Measurements from ENCODE around the gene GTF2A2.

GTF2A2 gene

GRCh38 chr15:59596640-59597039 is 60.7 kb downstream of the GTF2A2 start:
- no peak for DNase-seq

- DNase-seq: no peak
These were observed 61.8 kb downstream of the GTF2A2 start for GRCh38 chr15:59595434-59595915.

- DNase-seq: no peak
These were observed 62.3 kb downstream of the GTF2A2 start for GRCh38 chr15:59594991-59595390.

- no peak for DNase-seq
These were observed 62.8 kb downstream of the GTF2A2 start for GRCh38 chr15:59594493-59594942.

- no peak for DNase-seq
These were observed 66.0 kb downstream of the GTF2A2 start for GRCh38 chr15:59591356-59591755.

- DNase-seq: no peak
These were observed 67.3 kb downstream of the GTF2A2 start for GRCh38 chr15:59590027-59590426.

Data from eye (tissue), 1 donor.